Transverse colon (tissue), 4 donors: ENCODE results near the gene LILRB1. TPM values are rescaled to one million over a fixed set of nuclear protein-coding genes. Genes with fewer than 3 reads are reported as not detected.
"Not testable (repeated sequence)": the region's sequence is repeated elsewhere in the genome, so short reads cannot be mapped to it uniquely, and the experiment has no call there.

Experiments
- DNase-seq: peaks from one replicate; pipeline ENCODE4 v3.0.0-alpha.2; 2019
- H3K27ac ChIP-seq, 4 donors: fragments of 200-600 bp; sonication (generic); 2 replicates each; pipeline ENCODE4 v1.5.1; 2016 to 2018; ENCODE audit warnings: inconsistent platforms in 4 of 4
- H3K27me3 ChIP-seq: fragments of 200-600 bp; sonication (generic); 2 replicates; pipeline ENCODE4 v1.5.1; 2017; ENCODE audit warnings: inconsistent platforms
- H3K36me3 ChIP-seq, 4 donors: fragments of 200-600 bp; sonication (generic); 2 replicates each; pipeline ENCODE4 v1.5.1; 2017 to 2019; ENCODE audit warnings: inconsistent platforms in 4 of 4
- H3K4me1 ChIP-seq, 4 donors: fragments of 200-600 bp; sonication (generic); 2 replicates each; pipeline ENCODE4 v1.5.1; 2017 to 2020; ENCODE audit warnings: inconsistent platforms in 4 of 4
- H3K4me3 ChIP-seq, 4 donors: fragments of 200-600 bp; sonication (generic); 1 replicate in 1 of 4; 2 replicates in 3 of 4; pipeline versions ENCODE4 v1.5.1 to v1.6.1; 2017 to 2019; ENCODE audit warnings: inconsistent platforms in 4 of 4
- H3K9me3 ChIP-seq, 2 donors: fragments of 200-600 bp; sonication (generic); 2 replicates each; pipeline ENCODE4 v1.5.1; 2017 to 2019; ENCODE audit warnings: inconsistent platforms in 2 of 2
- CTCF ChIP-seq, 5 experiments: fragments of 200-600 bp in 3 of 5; fragments of 450-650 bp in 2 of 5; sonication (generic) in 3 of 5; IDR thresholded peaks; 1 replicate in 2 of 5; 2 replicates in 3 of 5; pipeline ENCODE4 v1.5.1; 2016 to 2017; ENCODE audit warnings: antibody characterized with exemption in 5 of 5, inconsistent platforms in 3 of 5, mild to moderate bottlenecking in 2 of 5, moderate library complexity in 1 of 5
- EP300 ChIP-seq: sonication (generic); formaldehyde crosslinking; IDR thresholded peaks from one replicate; pipeline ENCODE4 v1.6.1; 2017; ENCODE audit warnings: antibody characterized with exemption, low read depth
- POLR2A ChIP-seq: fragments of 450-650 bp; IDR thresholded peaks from one replicate; pipeline ENCODE4 v1.6.1; 2016; ENCODE audit warnings: antibody characterized with exemption, mild to moderate bottlenecking, moderate library complexity
- POLR2AphosphoS5 ChIP-seq, 3 donors: sonication (generic); formaldehyde crosslinking; IDR thresholded peaks; one replicate each; pipeline ENCODE4 v1.6.1; 2016; ENCODE audit warnings: antibody characterized with exemption in 3 of 3
- WGBS, 2 donors: methylation state at CpG; one replicate each; pipeline ENCODE4 v1.1.5; 2018; ENCODE audit warnings: low coverage in 1 of 2; 5-methylcytosine and 5-hydroxymethylcytosine counted together
- in situ Hi-C, 4 donors: fragments of 200-750 bp; cut with MboI; loops; one replicate each; pipeline versions ENCODE4 v1.15.0 to v1.15.1; 2017; ENCODE audit warnings: low sequenced_read_pairs in 3 of 4, low pct_ligation_motif_present in 1 of 4, low pct_unique_long_range_greater_than_20kb in 1 of 4
- intact Hi-C: fragments of 100-400 bp; cut with DNase I; formaldehyde crosslinking; loops from one replicate; pipeline ENCODE4 v1.15.1; 2023; ENCODE audit warnings: low total_unique reads
- total RNA-seq, 4 donors: library from RNA; depleted of rRNA; stranded (reverse); fragments of >200 nt; gene quantifications; one replicate each; pipeline ENCODE4 v1.1.0, GENCODE V29; 2016

LILRB1 gene
- total RNA-seq, 4 donors from 2014 or later, result 0.96 to 5.1 TPM; not detected in 2

GRCh38 chr19:54620464-54620863 is 9.8 kb upstream of the LILRB1 start:
- TF ChIP-seq EP300 (no peak), POLR2AphosphoS5 (IDR thresholded peaks at IDR 0.05) (no peak), POLR2A (no peak), CTCF (IDR thresholded peaks at IDR 0.05) (no peak)
- in situ Hi-C loops (no loop called here), intact Hi-C loops (no loop called here)
- H3K27me3 ChIP-seq, result no peaks in the 10 kb centered on the region
- H3K36me3 ChIP-seq, result no peaks in the 10 kb centered on the region
- H3K27ac ChIP-seq, result no peak overlapping the region
- no peaks in the 10 kb centered on the region for H3K4me1 ChIP-seq
- H3K9me3 ChIP-seq, result no peaks in the 10 kb centered on the region
- WGBS, 2 donors, result 38 to 55% methylated on average over 4 of the region's 4 CpGs
- H3K4me3 ChIP-seq, result no peak overlapping the region
- DNase-seq, result no peak

DNA sequence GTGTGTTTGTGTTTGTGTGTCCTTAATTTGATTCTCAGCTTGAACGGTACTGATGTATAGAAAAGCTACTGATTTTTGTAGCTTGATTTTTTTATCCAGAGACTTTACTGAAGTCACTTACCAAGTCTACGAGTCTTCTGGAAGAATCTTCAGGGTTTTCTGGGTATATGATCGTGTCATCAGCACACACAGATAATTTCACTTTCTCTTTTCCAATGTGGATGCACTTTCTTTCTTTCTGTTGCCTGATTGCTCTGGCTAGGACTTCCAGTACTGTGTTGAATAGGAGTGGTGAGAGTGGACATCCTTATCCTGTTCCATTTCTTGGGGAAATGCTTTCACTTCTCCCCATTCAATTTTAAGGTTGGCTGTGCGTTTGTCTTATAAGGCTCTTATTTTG is 7.9 kb upstream of the LILRB1 start:
- 60% methylated on average over 4 of the region's 4 CpGs for WGBS, 2 donors
- in situ Hi-C loops (no loop called here), intact Hi-C loops (no loop called here)
- Histone ChIP-seq H3K27ac (no peak overlapping the region), H3K9me3 (no peaks in the 10 kb centered on the region), H3K36me3 (no peaks in the 10 kb centered on the region), H3K4me1 (no peaks in the 10 kb centered on the region), H3K27me3 (no peaks in the 10 kb centered on the region), H3K4me3 (no peak overlapping the region)
- TF ChIP-seq EP300 (no peak), POLR2AphosphoS5 (IDR thresholded peaks at IDR 0.05) (no peak)
- DNase-seq, result no peak

GRCh38 chr19:54624234-54624633 is 6.0 kb upstream of the LILRB1 start:
- WGBS, 2 donors, result 67% methylated on average over 6 of the region's 10 CpGs; no CpG with 5 or more reads in 1 of the 2 donors
- H3K36me3 ChIP-seq, DNase-seq, H3K4me3 ChIP-seq, H3K9me3 ChIP-seq, intact Hi-C loops, H3K27me3 ChIP-seq, in situ Hi-C loops, H3K4me1 ChIP-seq: not testable (repeated sequence)
- H3K27ac ChIP-seq, result peak overlapping the region in 1 of 4 donors; percentile 55

DNA sequence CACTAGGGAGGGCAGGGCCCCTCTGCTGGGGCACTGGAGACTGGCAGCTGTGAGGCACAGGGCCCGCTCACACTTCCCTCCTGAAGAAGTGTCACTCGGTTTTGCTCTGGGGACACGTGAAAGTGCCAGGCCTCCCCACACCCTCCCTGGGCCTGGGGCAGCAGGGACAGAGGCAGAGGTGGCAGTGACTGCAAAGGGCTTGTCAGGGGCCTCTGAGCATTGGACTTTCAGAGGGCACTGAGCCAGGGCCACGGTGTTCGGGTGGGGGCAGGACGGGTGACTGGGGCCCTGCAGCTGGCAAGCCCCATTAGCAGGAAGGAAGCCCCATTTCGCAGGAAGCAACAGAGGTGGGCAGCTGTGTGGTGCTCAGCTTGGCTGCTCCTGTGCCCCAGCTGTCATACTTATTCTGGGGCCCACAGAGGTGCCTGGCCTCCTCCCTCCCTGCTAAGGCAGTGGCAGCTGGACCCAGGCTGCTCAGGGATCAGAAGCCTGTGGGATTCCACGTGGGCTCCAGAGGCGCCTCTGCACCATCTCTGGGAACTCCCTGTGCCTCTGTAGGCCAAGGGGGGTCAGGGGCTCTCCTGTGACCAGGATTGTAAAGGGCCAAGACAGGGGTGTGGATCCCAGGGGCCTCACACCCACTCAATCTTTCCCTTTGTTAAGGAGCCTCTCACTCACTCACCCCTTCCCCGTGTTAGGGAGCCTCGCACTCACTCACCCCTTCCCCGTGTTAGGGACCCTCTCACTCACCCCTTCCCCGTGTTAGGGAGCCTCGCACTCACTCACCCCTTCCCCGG is 5.2 kb upstream of the LILRB1 start:
- in situ Hi-C loops, intact Hi-C loops, H3K9me3 ChIP-seq, H3K27me3 ChIP-seq, H3K4me3 ChIP-seq, H3K4me1 ChIP-seq, H3K36me3 ChIP-seq: not testable (repeated sequence)
- peak; percentile 40 for DNase-seq
- WGBS, 2 donors, result 70 to 83% methylated on average over 6 to 9 of the region's 15 CpGs
- H3K27ac ChIP-seq, result peak overlapping the region in 1 of 4 donors; percentile 55

GRCh38 chr19:54626757-54627156 is 3.5 kb upstream of the LILRB1 start:
- in situ Hi-C loops (no loop called here), intact Hi-C loops (no loop called here)
- no peaks in the 10 kb centered on the region for H3K27me3 ChIP-seq
- 73 to 100% methylated on average over 1 to 8 of the region's 8 CpGs for WGBS, 2 donors
- no peaks in the 10 kb centered on the region for H3K9me3 ChIP-seq
- H3K4me1 ChIP-seq, result no peaks in the 10 kb centered on the region
- no peaks in the 10 kb centered on the region for H3K36me3 ChIP-seq
- H3K4me3 ChIP-seq, result no peak overlapping the region
- no peak overlapping the region for H3K27ac ChIP-seq
- TF ChIP-seq POLR2A, result no peak
- no peak for TF ChIP-seq CTCF (IDR thresholded peaks at IDR 0.05)
- TF ChIP-seq POLR2AphosphoS5 (IDR thresholded peaks at IDR 0.05), result no peak
- no peak for TF ChIP-seq EP300
- no peak for DNase-seq

DNA sequence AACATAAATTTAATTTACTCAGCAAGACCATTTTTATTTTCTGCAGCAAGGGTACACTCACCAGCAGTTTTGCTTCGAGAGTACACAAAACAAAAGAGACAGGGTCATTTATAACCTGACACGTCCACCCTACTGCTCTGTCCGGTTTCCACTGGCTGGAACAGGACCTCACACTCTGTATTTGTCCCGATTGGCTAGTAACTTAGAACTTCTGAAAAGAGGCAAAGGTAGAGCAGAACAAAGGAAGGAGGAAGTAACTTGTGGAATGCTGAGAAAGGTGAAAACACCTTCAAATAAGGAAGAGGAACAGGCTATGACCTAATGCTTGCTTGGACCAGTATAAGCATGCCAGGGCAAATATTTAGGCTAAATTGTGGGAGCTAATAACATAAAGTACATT is 2.4 kb upstream of the LILRB1 start:
- DNase-seq, in situ Hi-C loops: not testable (repeated sequence)

More for the DNA sequence above, 2.4 kb upstream of the LILRB1 start:
- 20 to 54% methylated on average over 3 to 4 of the region's 4 CpGs for WGBS, 2 donors
- H3K9me3 ChIP-seq, H3K36me3 ChIP-seq, H3K27ac ChIP-seq, intact Hi-C loops, H3K4me3 ChIP-seq, H3K4me1 ChIP-seq, H3K27me3 ChIP-seq: not testable (repeated sequence)
